Endothelial cell of umbilical vein (primary cell): ENCODE results near the gene PXMP2. TPM values are rescaled to one million over a fixed set of nuclear protein-coding genes. Genes with fewer than 3 reads are reported as not detected.

Experiments
- BruUV-seq: library from RNA; stranded (reverse); fragments of 400-500 nt; replicated peaks from 2 replicates; lab custom pipeline; 2021; lab: Mats Ljungman, UMichigan
- CTCF ChIA-PET: fragments of 300-600, 350-600 bp; sonication (Branson Sonifier 250); formaldehyde crosslinking; loops from one replicate; lab custom pipeline; 2021; ENCODE audit warnings: antibody characterized with exemption, inconsistent platforms; lab: Charles Lee
- POLR2A ChIA-PET: fragments of 300-600, 350-600 bp; sonication (Branson Sonifier 250); formaldehyde crosslinking; loops from one replicate; lab custom pipeline; 2021; ENCODE audit warnings: antibody characterized with exemption, inconsistent platforms; lab: Charles Lee
- DNase-seq: peaks from one replicate; pipeline ENCODE4 v3.0.0-alpha.2; 2011; ENCODE audit warnings: low read depth, low spot score
- FAIRE-seq: peaks from 2 replicates; lab custom pipeline; 2011; peaks lifted over from hg19 to GRCh38; lab: Jason Lieb, UNC
- H2AFZ ChIP-seq: 2 replicates; pipeline ENCODE4 v1.6.0; 2012; ENCODE audit warnings: low read depth, low read length, control low read depth, inconsistent platforms
- H3K27ac ChIP-seq: 2 replicates; pipeline ENCODE4 v1.5.1; 2011; ENCODE audit warnings: low read depth, mild to moderate bottlenecking, control low read depth, low read length, moderate library complexity; ENCODE audit not compliant: insufficient read depth
- H3K27me3 ChIP-seq, 2 experiments: 2 replicates each; pipeline versions ENCODE4 v1.6.0 to v1.6.1; 2011; ENCODE audit warnings: low read length in 2 of 2, mixed read lengths in 1 of 2; ENCODE audit not compliant: control insufficient read depth in 2 of 2, insufficient read depth in 2 of 2
- H3K36me3 ChIP-seq, 2 experiments: 2 replicates in 1 of 2; 3 replicates in 1 of 2; pipeline ENCODE4 v1.5.1; 2011; ENCODE audit warnings: low read length in 2 of 2, mild to moderate bottlenecking in 1 of 2, moderate library complexity in 1 of 2; ENCODE audit not compliant: control insufficient read depth in 2 of 2, insufficient read depth in 2 of 2; ENCODE audit errors: extremely low read depth in 1 of 2
- H3K4me1 ChIP-seq: 3 replicates; pipeline ENCODE4 v1.5.1; 2011; ENCODE audit warnings: mild to moderate bottlenecking, low read length; ENCODE audit not compliant: control insufficient read depth, insufficient read depth; ENCODE audit errors: extremely low read depth
- H3K4me2 ChIP-seq: 2 replicates; pipeline ENCODE4 v1.6.1; 2011; ENCODE audit warnings: low read length, control low read depth, mixed read lengths; ENCODE audit not compliant: insufficient read depth
- H3K4me3 ChIP-seq, 3 experiments: fragments of 200-600 bp in 1 of 3; sonication (generic), shearing (Covaris generic) in 1 of 3; replicated peaks in 1 of 3; 2 replicates each; pipeline ENCODE4 v1.5.1; 2011 to 2016; ENCODE audit warnings: control low read depth in 3 of 3, low read length in 3 of 3, mild to moderate bottlenecking in 2 of 3, inconsistent platforms in 1 of 3, low read depth in 1 of 3, moderate library complexity in 1 of 3; ENCODE audit not compliant: insufficient read depth in 1 of 3
- H3K79me2 ChIP-seq: 2 replicates; pipeline ENCODE4 v1.6.0; 2012; ENCODE audit warnings: low read length, inconsistent platforms; ENCODE audit not compliant: control insufficient read depth, insufficient read depth
- H3K9ac ChIP-seq: replicated peaks from 2 replicates; pipeline ENCODE3; 2011; ENCODE audit warnings: low read length, control low read depth; ENCODE audit not compliant: insufficient read depth; ENCODE audit errors: extremely low read depth
- H3K9me1 ChIP-seq: replicated peaks from 3 replicates; pipeline ENCODE4 v1.6.0; 2011; ENCODE audit warnings: mild to moderate bottlenecking, low read length; ENCODE audit not compliant: control insufficient read depth, insufficient read depth; ENCODE audit errors: extremely low read depth
- H3K9me3 ChIP-seq: replicated peaks from 2 replicates; pipeline ENCODE4 v1.5.1; 2012; ENCODE audit warnings: low read length, inconsistent platforms; ENCODE audit not compliant: control insufficient read depth, insufficient read depth
- H4K20me1 ChIP-seq: replicated peaks from 2 replicates; pipeline ENCODE3; 2011; ENCODE audit warnings: mild to moderate bottlenecking, low read length; ENCODE audit not compliant: control insufficient read depth, insufficient read depth; ENCODE audit errors: extremely low read depth
- CTCF ChIP-seq, 2 donors: IDR thresholded peaks; 1 replicate in 1 of 2; 2 replicates in 1 of 2; pipeline ENCODE4 v1.5.1; 2011; ENCODE audit warnings: low read length in 2 of 2, mild to moderate bottlenecking in 2 of 2, moderate library complexity in 2 of 2, control low read depth in 1 of 2, inconsistent platforms in 1 of 2, low read depth in 1 of 2; ENCODE audit not compliant: insufficient read depth in 1 of 2; ENCODE audit errors: extremely low read depth in 1 of 2
- EZH2 ChIP-seq: IDR thresholded peaks from 2 replicates; pipeline ENCODE4 v1.6.1; 2012; ENCODE audit warnings: borderline replicate concordance, low read depth, mild to moderate bottlenecking, moderate library complexity, low read length, inconsistent platforms; ENCODE audit not compliant: severe bottlenecking
- FOS ChIP-seq: IDR thresholded peaks from 2 replicates; pipeline ENCODE4 v1.6.1; 2011; ENCODE audit warnings: mild to moderate bottlenecking, low read length, moderate library complexity, borderline replicate concordance; ENCODE audit not compliant: insufficient read depth
- GATA2 ChIP-seq: IDR thresholded peaks from 2 replicates; pipeline ENCODE4 v1.7.0; 2011; ENCODE audit warnings: low read depth, mild to moderate bottlenecking, moderate library complexity, mixed read lengths, low read length; ENCODE audit not compliant: insufficient read length, insufficient read depth
- JUN ChIP-seq: IDR thresholded peaks from 2 replicates; pipeline ENCODE4 v1.6.1; 2011; ENCODE audit warnings: borderline replicate concordance, low read depth; ENCODE audit not compliant: insufficient read length, insufficient read depth
- MYC ChIP-seq: IDR thresholded peaks from one replicate; pipeline ENCODE4 v1.6.1; 2011; ENCODE audit warnings: mild to moderate bottlenecking, low read depth, low read length
- POLR2A ChIP-seq: IDR thresholded peaks from 2 replicates; pipeline ENCODE4 v1.6.1; 2012; ENCODE audit warnings: low read depth, mild to moderate bottlenecking, control low read depth, low read length
- POLR2AphosphoS5 ChIP-seq: IDR thresholded peaks from 2 replicates; pipeline ENCODE4 v1.6.1; 2012; ENCODE audit warnings: low read depth, mild to moderate bottlenecking, control low read depth, low read length, moderate library complexity; ENCODE audit not compliant: insufficient read depth
- dilution Hi-C: fragments of 300-500 bp; cut with MboI; formaldehyde crosslinking; loops from one replicate; pipeline ENCODE4 v1.15.0; 2019; ENCODE audit warnings: low sequenced_read_pairs; ENCODE audit not compliant: extremely low pct_ligation_motif_present
- intact Hi-C: fragments of 100-400 bp; cut with micrococcal nuclease; formaldehyde crosslinking; loops from one replicate; pipeline ENCODE4 v1.10.0; 2022
- polyA plus RNA-seq, 4 experiments: library from polyadenylated mRNA; depleted of rRNA in 3 of 4; stranded (reverse) in 3 of 4; unstranded in 1 of 4; fragments of >200 nt; gene quantifications; 2 replicates each; pipeline versions ENCODE4 v1.2.1 to v1.2.3, GENCODE V29; 2011 to 2012; ENCODE audit warnings: missing spikeins in 1 of 4
- total RNA-seq: library from RNA; stranded (reverse); gene quantifications from 2 replicates; pipeline ENCODE4 v1.2.3, GENCODE V29; 2021
- TF ChIP-seq, protein P1 (sequence below): IDR thresholded peaks from 2 replicates; pipeline ENCODE4 v1.6.1; 2011; ENCODE audit not compliant: insufficient read depth, insufficient read length

Gene PXMP2
- total and polyA plus RNA-seq, 2 donors (not counting 3 experiments of a cell fraction or from before 2014, with no cell fraction given), result 24.0 to 31.5 TPM

DNA sequence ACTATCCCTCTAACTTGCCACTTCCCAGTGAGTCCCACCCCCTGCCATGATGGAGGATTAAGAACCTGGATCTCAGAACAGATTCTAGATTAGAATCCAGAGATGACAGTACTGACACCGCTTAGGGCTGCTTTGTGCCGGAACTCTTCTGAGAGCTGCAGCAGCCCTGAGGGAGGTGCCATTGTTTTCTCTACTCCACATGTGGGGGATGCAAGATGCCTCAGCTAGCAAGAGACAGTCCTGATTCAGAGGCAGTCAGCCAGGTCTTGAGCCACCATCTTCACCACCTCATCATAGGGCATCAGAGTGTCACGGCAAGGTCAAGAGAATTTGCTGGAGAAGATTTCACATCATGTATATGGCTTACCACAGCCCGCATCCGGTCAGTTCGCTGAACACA is 19.9 kb downstream of the PXMP2 start:
- TF ChIP-seq, protein P1, sequence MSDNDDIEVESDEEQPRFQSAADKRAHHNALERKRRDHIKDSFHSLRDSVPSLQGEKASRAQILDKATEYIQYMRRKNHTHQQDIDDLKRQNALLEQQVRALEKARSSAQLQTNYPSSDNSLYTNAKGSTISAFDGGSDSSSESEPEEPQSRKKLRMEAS, result no peak
- TF ChIP-seq POLR2AphosphoS5, result no peak
- no peak for TF ChIP-seq FOS
- no peak for TF ChIP-seq GATA2
- TF ChIP-seq MYC, result no peak
- no peak for TF ChIP-seq JUN
- no peak for TF ChIP-seq EZH2
- no peak for TF ChIP-seq POLR2A
- no peak for TF ChIP-seq CTCF (IDR thresholded peaks at IDR 0.05; ENCODE audit: extremely low read depth in 1 of 2, insufficient read depth in 1 of 2, low read depth in 1 of 2, low read length in 2 of 2)
- Histone ChIP-seq H3K4me3 (no peak overlapping the region), H3K27ac (no peak overlapping the region), H4K20me1 (no peaks in the 10 kb centered on the region), H3K9ac (no peak overlapping the region), H2AFZ (no peak overlapping the region), H3K79me2 (peaks cover 15% of the 10 kb centered on the region), H3K4me2 (no peak overlapping the region), H3K9me3 (no peaks in the 10 kb centered on the region), H3K9me1 (no peaks in the 10 kb centered on the region), H3K36me3 (peaks cover 0 to 8% of the 10 kb centered on the region in 2 experiments), H3K4me1 (peaks cover 5% of the 10 kb centered on the region), H3K27me3 (no peaks in the 10 kb centered on the region)
- BruUV-seq, result no TSS peak
- FAIRE-seq, result no peak
- CTCF ChIA-PET, result no interaction called here
- intact Hi-C loops, result no loop called here
- dilution Hi-C loops, result no loop called here
- POLR2A ChIA-PET, result no interaction called here
- DNase-seq, result no peak
